K562 (cell line): ENCODE results near the gene SERTAD1. TPM values are rescaled to one million over a fixed set of nuclear protein-coding genes. Genes with fewer than 3 reads are reported as not detected.

ENCODE experiments used
- ATAC-seq: fragments of 200-7000 bp; cut with Tn5 transposase; 3 replicates; pipeline ENCODE4 v1.9.1; 2020; ENCODE audit warnings: moderate library complexity
- BruUV-seq: library from RNA; stranded (reverse); fragments of 400-500 nt; replicated peaks from 2 replicates; lab custom pipeline; 2021; lab: Mats Ljungman, UMichigan
- CTCF ChIA-PET: fragments of 300-600 bp; formaldehyde crosslinking; extraction: SDS; loops from one replicate; lab custom pipeline; 2021; ENCODE audit warnings: low intra/inter-chr PET ratio; lab: Yijun Ruan, JAX
- POLR2A ChIA-PET: fragments of 300-600, 350-650 bp; sonication (Branson Sonifier 250); formaldehyde crosslinking; extraction: SDS; loops from one replicate; lab custom pipeline; 2021; ENCODE audit warnings: antibody characterized with exemption, inconsistent platforms; lab: Yijun Ruan, JAX
- DNase-seq, 4 experiments: peaks; one replicate each; pipeline versions ENCODE4 v3.0.0 to v3.0.0-alpha.2; 2011 to 2018; ENCODE audit warnings: low spot score in 3 of 4, mixed read lengths in 3 of 4; ENCODE audit errors: extremely low read depth in 1 of 4
- FAIRE-seq: peaks from 2 replicates; lab custom pipeline; 2011; peaks lifted over from hg19 to GRCh38; lab: Jason Lieb, UNC
- H2AFZ ChIP-seq: 2 replicates; pipeline ENCODE4 v1.6.0; 2011; ENCODE audit warnings: low read depth, low read length, control low read depth, inconsistent platforms
- H3K27ac ChIP-seq: fragments of 200-600 bp; 3 replicates; pipeline ENCODE4 v1.8.0; 2011; ENCODE audit warnings: low read depth, mild to moderate bottlenecking, control low read depth, inconsistent platforms, low read length, moderate library complexity, mixed read lengths; ENCODE audit errors: extremely low read depth
- H3K27me3 ChIP-seq, 2 experiments: fragments of 300-600 bp in 1 of 2; 2 replicates in 1 of 2; 3 replicates in 1 of 2; pipeline versions ENCODE4 v1.6.0 to v1.8.0; 2011; ENCODE audit warnings: inconsistent platforms in 2 of 2, low read length in 2 of 2, mild to moderate bottlenecking in 1 of 2, mixed read lengths in 1 of 2, moderate library complexity in 1 of 2; ENCODE audit not compliant: control insufficient read depth in 2 of 2, insufficient read depth in 2 of 2
- H3K36me3 ChIP-seq: fragments of 300-600 bp; 3 replicates; pipeline ENCODE4 v1.8.0; 2011; ENCODE audit warnings: mild to moderate bottlenecking, low read length, inconsistent platforms; ENCODE audit not compliant: control insufficient read depth, insufficient read depth
- H3K4me1 ChIP-seq, 2 experiments: fragments of 200-600 bp in 1 of 2; replicated peaks in 1 of 2; 2 replicates in 1 of 2; 3 replicates in 1 of 2; pipeline versions ENCODE4 v1.5.1 to v1.8.0; 2011; ENCODE audit warnings: inconsistent platforms in 2 of 2, low read length in 2 of 2, mild to moderate bottlenecking in 1 of 2, mixed read lengths in 1 of 2, moderate library complexity in 1 of 2; ENCODE audit not compliant: control insufficient read depth in 2 of 2, insufficient read depth in 2 of 2
- H3K4me2 ChIP-seq: 2 replicates; pipeline ENCODE4 v1.6.1; 2011; ENCODE audit warnings: low read length, control low read depth, inconsistent platforms, mixed read lengths; ENCODE audit not compliant: insufficient read depth
- H3K4me3 ChIP-seq: fragments of 200-600 bp; sonication (generic), shearing (Covaris generic); 2 replicates; pipeline ENCODE4 v1.5.1; 2016; ENCODE audit warnings: control low read depth, inconsistent platforms
- H3K79me2 ChIP-seq: fragments of 200-600 bp; 3 replicates; pipeline ENCODE4 v1.8.0; 2011; ENCODE audit warnings: low read length, inconsistent platforms; ENCODE audit not compliant: control insufficient read depth, insufficient read depth
- H3K9ac ChIP-seq, 2 experiments: 2 replicates each; pipeline versions ENCODE4 v1.6.0 to v1.6.1; 2011; ENCODE audit warnings: low read depth in 2 of 2, low read length in 2 of 2, control low read depth in 1 of 2, inconsistent platforms in 1 of 2, mild to moderate bottlenecking in 1 of 2, mixed read lengths in 1 of 2; ENCODE audit not compliant: insufficient read depth in 1 of 2
- H3K9me1 ChIP-seq: one replicate; pipeline ENCODE4 v1.6.0; 2011; ENCODE audit warnings: inconsistent platforms, mild to moderate bottlenecking, low read length, moderate library complexity; ENCODE audit not compliant: control insufficient read depth, insufficient read depth
- H3K9me3 ChIP-seq: replicated peaks from 2 replicates; pipeline ENCODE4 v1.5.1; 2011; ENCODE audit warnings: low read depth, low read length, inconsistent platforms; ENCODE audit not compliant: control insufficient read depth, insufficient read depth
- H4K20me1 ChIP-seq: replicated peaks from 2 replicates; pipeline ENCODE4 v1.6.1; 2011; ENCODE audit warnings: low read length, inconsistent platforms, mixed read lengths; ENCODE audit not compliant: control insufficient read depth, insufficient read depth
- HDAC3 ChIP-seq: fragments of 450-650 bp; IDR thresholded peaks from 2 replicates; pipeline ENCODE4 v1.6.1; 2018; ENCODE audit warnings: borderline replicate concordance, mild to moderate bottlenecking, moderate library complexity; ENCODE audit not compliant: partially characterized antibody
- RBM25 ChIP-seq: fragments of 200-400 bp; formaldehyde crosslinking; IDR thresholded peaks from 2 replicates; pipeline ENCODE4 v1.6.1; 2018; ENCODE audit warnings: low read length, low read depth, moderate library complexity; ENCODE audit not compliant: severe bottlenecking
- SIN3A ChIP-seq, 2 experiments: fragments of 150-350 bp in 1 of 2; IDR thresholded peaks; 2 replicates each; pipeline ENCODE4 v1.6.1; 2011 to 2016; ENCODE audit warnings: borderline replicate concordance in 2 of 2, low read depth in 2 of 2, low read length in 2 of 2, mild to moderate bottlenecking in 2 of 2, moderate library complexity in 2 of 2; ENCODE audit not compliant: control insufficient read depth in 1 of 2
- ZNF121 ChIP-seq: sonication (generic); formaldehyde crosslinking; conservative IDR thresholded peaks from 2 replicates; pipeline ENCODE4 v1.8.0; 2022; ENCODE audit warnings: missing genetic modification reagents
- ZNF766 ChIP-seq: fragments of 200-800 bp; sonication (Bioruptor generic); conservative IDR thresholded peaks from 2 replicates; pipeline ENCODE4 v1.6.1; 2016; ENCODE audit warnings: missing genetic modification characterization, missing compliant biosample characterization
- WGBS: fragments of 100-300 bp; shearing (Covaris generic); methylation state at CpG from one replicate; pipeline ENCODE4 v1.1.6; 2016; ENCODE audit warnings: low coverage, mixed read lengths; ENCODE audit not compliant: insufficient coverage; ENCODE audit errors: missing lambda C conversion rate; 5-methylcytosine and 5-hydroxymethylcytosine counted together
- in situ Hi-C: fragments of 300-500 bp; cut with MboI; formaldehyde crosslinking; loops from 4 replicates; pipeline ENCODE4 v1.15.0; 2018; ENCODE audit warnings: inconsistent platforms, mixed read lengths
- intact Hi-C: fragments of 100-400 bp; cut with micrococcal nuclease; formaldehyde crosslinking; loops from 2 replicates; pipeline ENCODE4 v1.14.2; 2022
- polyA plus RNA-seq, 8 experiments: library from polyadenylated mRNA; depleted of rRNA in 4 of 8; stranded (reverse) in 5 of 8; unstranded in 3 of 8; fragments of >200 nt; fragmentation: Nextera tagmentation in 2 of 8; fragmentation: Illumina TruSeq in 1 of 8; extraction: Ambion mirVana in 2 of 8; extraction: Trizol in 1 of 8; gene quantifications; 2 replicates each; pipeline versions ENCODE4 v1.2.1 to v1.2.3, GENCODE V29; 2011 to 2014; ENCODE audit warnings: inconsistent platforms in 1 of 8, missing spikeins in 1 of 8
- total RNA-seq, 7 experiments: library from RNA; depleted of rRNA in 6 of 7; stranded (reverse); fragments of >200 nt in 6 of 7; fragmentation: Illumina TruSeq in 2 of 7; extraction: Trizol in 2 of 7; gene quantifications; 2 replicates each; pipeline versions ENCODE4 v1.2.1 to v1.2.3, GENCODE V29; 2011 to 2021; ENCODE audit warnings: low replicate concordance in 1 of 7
- TF ChIP-seq, protein P1 (sequence below): fragments of 250-450 bp; sonication (Bioruptor Pico); IDR thresholded peaks from 2 replicates; pipeline ENCODE4 v1.5.0; 2020; ENCODE audit warnings: mild to moderate bottlenecking, borderline replicate concordance

SERTAD1 gene
- total and polyA plus RNA-seq, 9 of the 15 experiments (the other 6 are each of a cell fraction or from before 2014, with no cell fraction given) = 0.15 to 8.7 (median 4.9) TPM

DNA sequence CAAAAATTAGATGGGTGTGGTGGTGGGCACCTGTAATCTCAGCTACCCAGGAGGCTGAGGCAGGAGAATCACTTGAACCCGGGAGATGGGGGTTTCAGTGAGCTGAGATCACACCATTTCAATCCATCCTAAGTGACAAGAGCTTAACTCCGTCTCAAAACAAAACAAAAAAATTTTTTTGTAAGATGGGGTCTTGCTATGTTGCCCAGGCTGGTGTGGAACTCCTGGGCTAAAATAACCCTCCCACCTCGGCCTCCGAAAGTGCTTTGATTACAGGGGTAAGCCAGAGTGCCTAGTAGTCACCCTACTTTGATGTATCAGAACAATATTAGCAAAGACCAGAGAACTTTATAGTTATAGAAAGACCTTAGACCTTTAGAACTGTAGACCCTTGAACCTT is 48.9 kb upstream of the SERTAD1 start:
- no TSS peak for BruUV-seq

More for the DNA sequence above, 48.9 kb upstream of the SERTAD1 start:
- POLR2A ChIA-PET = no interaction called here
- no peak overlapping the region for H3K4me2 ChIP-seq
- no peaks in the 10 kb centered on the region for H3K79me2 ChIP-seq
- DNase-seq = no peak
- in situ Hi-C loops = no loop called here
- TF ChIP-seq ZNF766 (CRISPR knock-in tag) = no peak
- TF ChIP-seq ZNF121 (CRISPR knock-in tag) = peak; percentile 90
- TF ChIP-seq, protein P1, sequence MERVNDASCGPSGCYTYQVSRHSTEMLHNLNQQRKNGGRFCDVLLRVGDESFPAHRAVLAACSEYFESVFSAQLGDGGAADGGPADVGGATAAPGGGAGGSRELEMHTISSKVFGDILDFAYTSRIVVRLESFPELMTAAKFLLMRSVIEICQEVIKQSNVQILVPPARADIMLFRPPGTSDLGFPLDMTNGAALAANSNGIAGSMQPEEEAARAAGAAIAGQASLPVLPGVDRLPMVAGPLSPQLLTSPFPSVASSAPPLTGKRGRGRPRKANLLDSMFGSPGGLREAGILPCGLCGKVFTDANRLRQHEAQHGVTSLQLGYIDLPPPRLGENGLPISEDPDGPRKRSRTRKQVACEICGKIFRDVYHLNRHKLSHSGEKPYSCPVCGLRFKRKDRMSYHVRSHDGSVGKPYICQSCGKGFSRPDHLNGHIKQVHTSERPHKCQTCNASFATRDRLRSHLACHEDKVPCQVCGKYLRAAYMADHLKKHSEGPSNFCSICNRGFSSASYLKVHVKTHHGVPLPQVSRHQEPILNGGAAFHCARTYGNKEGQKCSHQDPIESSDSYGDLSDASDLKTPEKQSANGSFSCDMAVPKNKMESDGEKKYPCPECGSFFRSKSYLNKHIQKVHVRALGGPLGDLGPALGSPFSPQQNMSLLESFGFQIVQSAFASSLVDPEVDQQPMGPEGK (CRISPR knock-in tag) = no peak
- no peak for TF ChIP-seq SIN3A (IDR thresholded peaks at IDR 0.05; ENCODE audit: borderline replicate concordance in 2 of 2, control insufficient read depth in 1 of 2, low read depth in 2 of 2, low read length in 2 of 2)
- peak; percentile 57 for TF ChIP-seq RBM25
- TF ChIP-seq HDAC3 = no peak
- H3K27me3 ChIP-seq = no peaks in the 10 kb centered on the region
- intact Hi-C loops = no loop called here
- no peaks in the 10 kb centered on the region for H3K9me1 ChIP-seq
- H3K9me3 ChIP-seq = no peaks in the 10 kb centered on the region
- WGBS = 55% methylated on average over 4 of the region's 4 CpGs
- no peak overlapping the region for H2AFZ ChIP-seq
- CTCF ChIA-PET = no interaction called here
- ATAC-seq = no peak
- no peaks in the 10 kb centered on the region for H4K20me1 ChIP-seq
- H3K9ac ChIP-seq = no peak overlapping the region
- H3K36me3 ChIP-seq = no peaks in the 10 kb centered on the region
- H3K4me3 ChIP-seq = no peak overlapping the region
- no peak overlapping the region for H3K27ac ChIP-seq
- FAIRE-seq = no peak
- peaks cover 0 to 3% of the 10 kb centered on the region in 2 experiments; a peak in 2 of 5 replicates for H3K4me1 ChIP-seq
